H1 (cell line): Measurements from ENCODE around the gene AP2A2.

Experiments used
- EZH2 ChIP-seq: fragments of 200-600 bp; sonication (generic); IDR thresholded peaks from 2 replicates; pipeline ENCODE4 v1.7.1; 2012; ENCODE audit warnings: low read depth, mild to moderate bottlenecking, moderate library complexity, low read length, inconsistent platforms; ENCODE audit not compliant: severe bottlenecking
- MAX ChIP-seq: IDR thresholded peaks from 2 replicates; pipeline ENCODE4 v1.6.1; 2012; ENCODE audit warnings: inconsistent platforms
- POLR2A ChIP-seq, 2 experiments: IDR thresholded peaks; 1 replicate in 1 of 2; 2 replicates in 1 of 2; pipeline ENCODE4 v1.6.1; 2011; ENCODE audit warnings: low read depth in 2 of 2, low read length in 2 of 2, mild to moderate bottlenecking in 2 of 2; ENCODE audit errors: control extremely low read depth in 1 of 2
- TF ChIP-seq, protein P1 (sequence below), 3 experiments: IDR thresholded peaks; 1 replicate in 2 of 3; 2 replicates in 1 of 3; pipeline versions ENCODE4 v1.5.1 to v1.6.1; 2011; ENCODE audit warnings: low read length in 3 of 3, mild to moderate bottlenecking in 3 of 3, inconsistent platforms in 2 of 3, low read depth in 1 of 3, moderate library complexity in 1 of 3; ENCODE audit not compliant: insufficient read depth in 1 of 3; ENCODE audit errors: control extremely low read depth in 1 of 3

- TF ChIP-seq POLR2A (IDR thresholded peaks at IDR 0.05; ENCODE audit: control extremely low read depth in 1 of 2, low read depth in 2 of 2, low read length in 2 of 2) = no peak
- TF ChIP-seq, protein P1, sequence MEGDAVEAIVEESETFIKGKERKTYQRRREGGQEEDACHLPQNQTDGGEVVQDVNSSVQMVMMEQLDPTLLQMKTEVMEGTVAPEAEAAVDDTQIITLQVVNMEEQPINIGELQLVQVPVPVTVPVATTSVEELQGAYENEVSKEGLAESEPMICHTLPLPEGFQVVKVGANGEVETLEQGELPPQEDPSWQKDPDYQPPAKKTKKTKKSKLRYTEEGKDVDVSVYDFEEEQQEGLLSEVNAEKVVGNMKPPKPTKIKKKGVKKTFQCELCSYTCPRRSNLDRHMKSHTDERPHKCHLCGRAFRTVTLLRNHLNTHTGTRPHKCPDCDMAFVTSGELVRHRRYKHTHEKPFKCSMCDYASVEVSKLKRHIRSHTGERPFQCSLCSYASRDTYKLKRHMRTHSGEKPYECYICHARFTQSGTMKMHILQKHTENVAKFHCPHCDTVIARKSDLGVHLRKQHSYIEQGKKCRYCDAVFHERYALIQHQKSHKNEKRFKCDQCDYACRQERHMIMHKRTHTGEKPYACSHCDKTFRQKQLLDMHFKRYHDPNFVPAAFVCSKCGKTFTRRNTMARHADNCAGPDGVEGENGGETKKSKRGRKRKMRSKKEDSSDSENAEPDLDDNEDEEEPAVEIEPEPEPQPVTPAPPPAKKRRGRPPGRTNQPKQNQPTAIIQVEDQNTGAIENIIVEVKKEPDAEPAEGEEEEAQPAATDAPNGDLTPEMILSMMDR (IDR thresholded peaks at IDR 0.05; ENCODE audit: control extremely low read depth in 1 of 3, insufficient read depth in 1 of 3, low read depth in 1 of 3, low read length in 3 of 3) = no peak
- TF ChIP-seq MAX = no peak
- TF ChIP-seq EZH2 = no peak
Measured at GRCh38 chr11:1026163-1026450, 100.4 kb downstream of the AP2A2 start.
